ENCODE data around the gene C5orf63. TPM values are rescaled to one million over a fixed set of nuclear protein-coding genes. Genes with fewer than 3 reads are reported as not detected.

Gene C5orf63
- total RNA-seq, 1 donor from 2014 or later, result 22.5 TPM

GRCh38 chr5:127046343-127047072 lies 26.8 kb downstream of the C5orf63 start:
- Mint-ChIP-seq H3K27me3 (no peaks in the 10 kb centered on the region), H3K4me3 (no peak overlapping the region), H3K27ac (no peak overlapping the region), H3K9me3 (no peaks in the 10 kb centered on the region), H3K4me1 (peaks cover 3% of the 10 kb centered on the region), H3K36me3 (ENCODE audit: low read depth) (peaks cover 5% of the 10 kb centered on the region)
- TF ChIP-seq, protein P1, sequence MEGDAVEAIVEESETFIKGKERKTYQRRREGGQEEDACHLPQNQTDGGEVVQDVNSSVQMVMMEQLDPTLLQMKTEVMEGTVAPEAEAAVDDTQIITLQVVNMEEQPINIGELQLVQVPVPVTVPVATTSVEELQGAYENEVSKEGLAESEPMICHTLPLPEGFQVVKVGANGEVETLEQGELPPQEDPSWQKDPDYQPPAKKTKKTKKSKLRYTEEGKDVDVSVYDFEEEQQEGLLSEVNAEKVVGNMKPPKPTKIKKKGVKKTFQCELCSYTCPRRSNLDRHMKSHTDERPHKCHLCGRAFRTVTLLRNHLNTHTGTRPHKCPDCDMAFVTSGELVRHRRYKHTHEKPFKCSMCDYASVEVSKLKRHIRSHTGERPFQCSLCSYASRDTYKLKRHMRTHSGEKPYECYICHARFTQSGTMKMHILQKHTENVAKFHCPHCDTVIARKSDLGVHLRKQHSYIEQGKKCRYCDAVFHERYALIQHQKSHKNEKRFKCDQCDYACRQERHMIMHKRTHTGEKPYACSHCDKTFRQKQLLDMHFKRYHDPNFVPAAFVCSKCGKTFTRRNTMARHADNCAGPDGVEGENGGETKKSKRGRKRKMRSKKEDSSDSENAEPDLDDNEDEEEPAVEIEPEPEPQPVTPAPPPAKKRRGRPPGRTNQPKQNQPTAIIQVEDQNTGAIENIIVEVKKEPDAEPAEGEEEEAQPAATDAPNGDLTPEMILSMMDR (IDR thresholded peaks at IDR 0.05), result no peak
- intact Hi-C loops (cut with micrococcal nuclease), result no loop called here
- ChIA-PET POLR2A (no interaction called here), CTCF (interaction anchor here (1.0 to 1.3 kb wide), 2 partner anchors 12 to 21 kb away, joined by 3 read pairs; no protein-coding TSS in a partner anchor)
- DNase-seq (no peak), ATAC-seq (ENCODE audit: low read depth) (no peak)

GRCh38 chr5:127042593-127042992 lies 30.7 kb downstream of the C5orf63 start:
- TF ChIP-seq, protein P1 (IDR thresholded peaks at IDR 0.05), result no peak
- no peaks in the 10 kb centered on the region for H3K36me3 Mint-ChIP-seq (ENCODE audit: low read depth)
- intact Hi-C loops (cut with micrococcal nuclease), result loop anchor here (1.0 kb wide), 1 partner anchor 204 kb away; no protein-coding TSS in a partner anchor
- CTCF ChIA-PET, result interaction anchor here (1.3 kb wide), 1 partner anchor 205 kb away, joined by 4 read pairs; no protein-coding TSS in a partner anchor
- DNase-seq, result no peak
- H3K27me3 Mint-ChIP-seq, result no peaks in the 10 kb centered on the region
- no peaks in the 10 kb centered on the region for H3K9me3 Mint-ChIP-seq
- H3K27ac Mint-ChIP-seq, result no peak overlapping the region
- POLR2A ChIA-PET, result no interaction called here
- H3K4me3 Mint-ChIP-seq, result no peak overlapping the region
- ATAC-seq (ENCODE audit: low read depth), result no peak
- peaks cover 10% of the 10 kb centered on the region for H3K4me1 Mint-ChIP-seq

GRCh38 chr5:127041571-127041970 lies 31.7 kb downstream of the C5orf63 start:
- Mint-ChIP-seq H3K4me3 (no peak overlapping the region), H3K27ac (no peak overlapping the region), H3K4me1 (peaks cover 10% of the 10 kb centered on the region), H3K9me3 (no peaks in the 10 kb centered on the region), H3K27me3 (no peaks in the 10 kb centered on the region), H3K36me3 (ENCODE audit: low read depth) (no peaks in the 10 kb centered on the region)
- POLR2A ChIA-PET, result no interaction called here
- ATAC-seq (ENCODE audit: low read depth) (no peak), DNase-seq (no peak)
- TF ChIP-seq, protein P1 (IDR thresholded peaks at IDR 0.05), result no peak
- intact Hi-C loops (cut with micrococcal nuclease), result no loop called here
- CTCF ChIA-PET, result interaction anchor here (0.8 kb wide), 1 partner anchor 204 kb away, joined by 3 read pairs; no protein-coding TSS in a partner anchor

- intact Hi-C loops (cut with micrococcal nuclease), result no loop called here
- DNase-seq, result no peak
- TF ChIP-seq, protein P1 (IDR thresholded peaks at IDR 0.05), result no peak
- CTCF ChIA-PET, result interaction anchor here (0.8 kb wide), 1 partner anchor 203 kb away, joined by 3 read pairs; no protein-coding TSS in a partner anchor
- H3K4me1 Mint-ChIP-seq, result peaks cover 10% of the 10 kb centered on the region
- H3K36me3 Mint-ChIP-seq (ENCODE audit: low read depth), result no peaks in the 10 kb centered on the region
- no peak overlapping the region for H3K4me3 Mint-ChIP-seq
- no peaks in the 10 kb centered on the region for H3K27me3 Mint-ChIP-seq
- ATAC-seq (ENCODE audit: low read depth), result no peak
- no peak overlapping the region for H3K27ac Mint-ChIP-seq
- no peaks in the 10 kb centered on the region for H3K9me3 Mint-ChIP-seq
- POLR2A ChIA-PET, result no interaction called here
Measured at GRCh38 chr5:127040796-127041520, 32.3 kb downstream of the C5orf63 start.

GRCh38 chr5:127038550-127038949 lies 34.8 kb downstream of the C5orf63 start:
- ChIA-PET CTCF (no interaction called here), POLR2A (no interaction called here)
- H3K36me3 Mint-ChIP-seq (ENCODE audit: low read depth), result no peaks in the 10 kb centered on the region
- ATAC-seq (ENCODE audit: low read depth) (no peak), DNase-seq (no peak)
- H3K4me1 Mint-ChIP-seq, result peaks cover 10% of the 10 kb centered on the region
- TF ChIP-seq, protein P1 (IDR thresholded peaks at IDR 0.05), result no peak
- no peaks in the 10 kb centered on the region for H3K27me3 Mint-ChIP-seq
- H3K4me3 Mint-ChIP-seq, result no peak overlapping the region
- intact Hi-C loops (cut with micrococcal nuclease), result no loop called here
- no peaks in the 10 kb centered on the region for H3K9me3 Mint-ChIP-seq
- H3K27ac Mint-ChIP-seq, result no peak overlapping the region

All from activated B cell treated with CpG ODN at 0.5 μM for 24 hours (primary cell).